GM21526 (cell line): ENCODE measurements around the gene COG8.

Experiments used
- ATAC-seq: cut with Tn5 transposase; IDR thresholded peaks from one replicate; pipeline ENCODE4 v1.9.1; 2021; ENCODE audit warnings: moderate library complexity; ENCODE audit not compliant: unreplicated experiment, low FRiP score

The COG8 gene

DNA sequence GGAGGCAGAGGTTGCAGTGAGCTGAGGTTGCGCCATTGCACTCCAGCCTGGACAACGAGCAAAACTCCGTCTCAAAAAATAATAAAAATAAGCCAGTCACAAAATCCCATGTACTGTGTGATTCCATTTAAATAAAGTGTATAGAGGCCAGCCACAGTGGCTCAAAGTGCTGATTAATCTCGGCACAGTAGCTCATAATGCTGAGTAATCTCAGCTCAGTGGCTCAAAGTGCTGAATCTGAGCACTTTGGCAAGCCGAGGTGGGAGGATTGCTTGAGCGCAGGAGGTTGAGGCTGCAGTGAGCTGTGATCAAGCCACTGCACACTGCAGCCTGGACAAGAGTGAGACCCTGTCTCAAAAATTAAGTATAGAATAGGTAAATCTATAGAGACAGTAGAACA lies 7.3 kb upstream of the COG8 start:
- no peak for ATAC-seq

DNA sequence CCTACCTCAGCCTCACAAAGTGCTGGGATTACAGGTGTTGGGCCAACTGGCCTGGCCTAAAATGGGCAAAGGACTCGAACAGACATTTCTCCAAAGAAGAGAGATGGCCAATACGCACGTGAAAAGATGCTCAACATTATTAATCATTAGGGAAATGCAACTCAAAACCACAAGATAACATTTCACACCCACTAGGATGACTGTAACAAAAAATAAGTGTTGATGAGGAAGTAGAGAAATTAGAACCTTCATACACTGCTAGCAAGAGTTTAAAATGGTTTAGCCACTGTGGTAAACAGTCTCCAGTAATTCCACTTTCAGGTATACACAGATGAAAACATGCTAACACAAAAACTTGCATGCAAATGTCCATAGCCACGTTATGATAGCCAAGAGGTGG lies 6.6 kb upstream of the COG8 start:
- ATAC-seq, result no peak

DNA sequence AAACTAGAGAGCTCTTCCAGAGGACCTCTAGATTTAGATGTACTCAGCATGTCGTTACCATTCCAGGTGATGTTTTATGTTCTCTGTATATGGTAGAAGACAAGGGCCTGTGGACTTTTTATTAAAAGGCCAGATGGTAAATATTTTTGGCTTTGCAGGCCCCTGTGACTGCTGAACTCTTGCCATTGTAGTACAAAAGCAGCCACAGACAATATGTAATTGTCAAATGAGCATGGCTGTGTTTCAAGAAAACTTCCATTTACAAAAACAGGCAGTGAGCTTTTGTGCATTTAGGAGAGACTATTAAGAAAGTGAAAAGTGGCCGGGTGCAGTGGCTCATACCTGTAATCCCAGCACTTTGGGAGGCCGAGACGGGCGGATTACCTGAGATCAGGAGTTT lies 4.8 kb upstream of the COG8 start:
- no peak for ATAC-seq

DNA sequence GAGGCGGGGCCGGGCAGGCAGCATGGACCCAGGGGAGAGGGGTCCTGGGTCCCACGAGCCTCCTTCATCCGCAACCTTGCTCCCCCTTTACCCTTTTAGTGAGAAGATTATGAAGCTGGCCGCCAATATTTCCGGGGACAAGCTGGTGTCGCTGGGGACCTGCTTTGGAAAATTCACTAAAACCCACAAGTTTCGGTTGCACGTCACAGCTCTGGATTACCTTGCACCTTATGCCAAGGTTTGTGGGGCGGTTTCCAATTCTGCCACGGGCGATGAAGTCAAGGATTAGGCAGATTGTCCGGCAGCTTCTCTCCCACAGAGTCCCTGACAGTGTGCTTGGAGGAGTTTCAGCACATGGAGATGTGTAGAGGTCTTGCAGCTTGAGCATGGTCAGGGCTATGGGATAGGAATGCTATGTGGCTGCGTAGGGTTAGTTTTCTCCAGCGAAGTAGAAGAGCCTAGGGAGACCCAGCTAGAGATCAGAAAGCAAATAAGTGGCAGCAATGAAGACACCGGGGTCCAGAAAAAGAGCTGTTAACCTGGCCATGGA lies 806 bp upstream of the COG8 start:
- ATAC-seq, result no peak

DNA sequence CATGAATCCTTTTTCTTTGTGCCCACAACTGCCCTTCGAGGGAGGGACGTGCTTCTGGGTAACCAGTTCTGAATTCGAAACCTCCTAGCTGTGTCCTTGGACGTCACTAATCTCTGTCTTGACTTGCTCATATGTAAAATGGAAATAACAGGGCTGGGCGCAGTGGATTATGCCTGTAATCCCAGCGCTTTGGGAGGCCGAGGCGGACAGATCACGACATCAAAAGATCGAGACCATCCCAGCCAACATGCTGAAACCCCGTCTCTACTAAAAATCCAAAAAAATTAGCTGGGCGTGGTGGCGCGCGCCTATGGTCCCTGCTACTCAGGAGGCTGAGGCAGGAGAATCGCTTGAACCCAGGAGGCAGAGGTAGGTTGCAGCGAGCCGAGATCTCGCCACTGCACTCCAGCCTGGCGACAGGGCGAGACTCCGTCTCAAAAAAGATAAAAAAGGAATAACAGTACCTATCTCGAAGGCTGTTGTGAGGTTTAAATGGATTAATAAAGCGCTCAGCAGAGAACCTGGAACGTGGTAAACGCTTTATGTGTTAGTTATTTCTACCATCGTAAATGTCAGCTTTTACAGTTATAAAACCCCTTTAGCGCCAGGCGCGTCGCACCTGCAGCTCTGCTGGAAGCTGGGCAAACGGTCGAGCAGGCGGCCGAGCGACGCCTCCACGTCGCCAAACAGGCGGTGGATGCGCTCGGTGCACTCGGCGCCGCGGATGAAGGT lies 641 bp downstream of the COG8 start:
- ATAC-seq, result no peak

DNA sequence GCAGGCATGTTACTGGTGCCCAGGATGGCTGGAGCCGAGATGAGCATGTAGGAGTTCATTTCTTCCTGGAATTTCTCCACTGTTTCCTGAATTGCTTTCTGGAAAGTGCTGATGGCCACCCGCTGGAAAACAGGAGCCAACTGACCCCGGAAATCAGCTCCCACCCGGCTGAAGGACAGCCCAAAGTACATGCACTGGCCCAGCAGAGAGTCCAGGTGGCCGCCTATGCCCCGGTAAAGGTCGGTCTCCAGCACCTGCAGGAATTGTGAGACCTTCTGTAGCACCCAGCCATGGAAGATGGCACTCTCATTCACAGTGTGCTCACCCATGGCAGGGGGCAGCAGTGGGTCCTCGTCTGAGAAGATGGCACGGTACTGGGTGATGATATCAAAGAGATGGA lies 4.7 kb downstream of the COG8 start:
- ATAC-seq, result no peak

DNA sequence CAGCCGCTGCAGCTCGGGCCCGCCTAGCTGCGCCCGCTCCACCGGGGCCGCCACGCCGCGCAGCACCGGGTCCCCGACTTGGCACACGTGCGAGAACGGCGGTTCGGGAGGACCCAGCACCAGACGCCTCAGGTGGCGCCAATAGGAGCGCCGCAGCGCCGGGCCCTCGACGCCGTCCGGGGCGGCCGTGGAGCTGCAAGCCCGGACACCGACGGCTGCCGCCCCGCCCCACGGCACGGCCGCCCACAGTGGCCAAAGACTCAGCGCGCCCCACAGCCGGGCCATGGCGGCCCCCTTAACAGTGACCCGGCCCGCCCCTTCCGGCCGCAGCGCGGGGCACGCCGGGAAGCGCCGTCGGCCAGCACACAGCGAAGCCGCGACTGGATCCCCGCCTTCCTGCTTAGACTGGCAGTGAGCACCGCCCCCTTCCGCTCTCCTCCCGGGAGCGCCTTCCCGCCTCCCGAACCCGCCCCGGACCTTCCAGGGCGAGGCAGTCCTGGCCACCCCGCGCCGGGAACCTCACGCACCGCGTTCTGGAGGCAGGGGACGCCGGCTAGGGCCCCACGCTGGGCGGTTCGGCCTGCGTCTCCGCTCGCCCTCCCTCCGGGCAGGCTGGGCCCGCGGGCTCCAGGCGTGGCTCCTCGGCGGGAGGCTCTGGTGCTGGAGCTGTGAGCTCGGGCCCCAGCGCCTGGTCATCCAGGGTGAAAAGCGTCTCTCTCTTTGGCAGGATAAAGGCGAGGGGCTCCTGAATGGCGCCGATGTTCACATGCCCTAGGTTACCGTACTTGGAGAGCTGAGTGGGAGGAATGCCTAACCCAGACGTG lies 8.9 kb downstream of the COG8 start, which contains the start of gene PDF:
Gene PDF (minus strand): TSS at position 303 of the 824 bp plus-strand sequence. CDS start 18 bp downstream, at position 285.
- ATAC-seq, result peak; percentile 83

DNA sequence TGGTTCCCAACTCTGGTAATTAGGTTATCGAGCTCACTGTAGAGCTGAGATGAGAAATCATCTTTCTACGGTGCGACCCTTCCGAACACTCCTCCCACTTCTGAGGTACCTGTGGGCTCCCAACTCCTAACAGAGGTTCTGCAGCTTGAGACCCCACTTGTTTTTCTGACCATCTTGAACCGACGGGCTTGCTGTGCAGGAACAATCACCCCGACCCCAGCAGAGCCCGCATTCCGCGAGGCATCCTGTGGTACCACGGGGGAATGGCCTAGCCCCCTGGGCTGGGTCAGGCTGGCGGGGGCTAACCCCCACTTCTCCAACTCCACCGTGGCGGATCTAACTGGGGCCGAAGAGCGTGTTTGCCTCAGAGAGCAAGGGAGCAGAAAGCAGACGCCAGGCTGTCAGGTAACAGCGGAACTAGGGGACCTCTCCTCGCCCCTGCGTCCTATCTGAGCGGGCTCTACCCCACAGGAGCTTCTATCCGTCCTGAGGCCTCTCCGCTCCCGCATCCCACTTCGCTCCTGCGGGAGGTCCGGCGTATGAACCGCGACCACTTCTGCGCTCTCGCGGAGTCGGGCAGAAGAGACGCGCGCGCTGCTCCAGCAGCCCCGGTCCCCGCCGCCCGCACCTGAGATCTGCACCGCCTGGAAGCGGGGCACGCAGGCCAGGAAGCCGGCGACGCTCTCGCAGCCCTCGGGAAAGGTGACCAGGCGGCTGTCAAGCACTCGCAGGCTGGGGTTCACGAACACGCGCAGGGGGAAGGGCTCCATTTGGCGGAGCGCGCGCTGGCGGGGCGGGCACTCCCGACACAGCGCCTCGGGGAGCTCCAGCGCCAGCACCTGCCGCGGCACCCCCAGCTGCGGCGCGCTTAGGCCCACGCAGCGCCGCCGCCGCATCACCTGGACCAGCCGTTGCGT lies 9.7 kb downstream of the COG8 start:
- ATAC-seq, result peak; percentile 20

DNA sequence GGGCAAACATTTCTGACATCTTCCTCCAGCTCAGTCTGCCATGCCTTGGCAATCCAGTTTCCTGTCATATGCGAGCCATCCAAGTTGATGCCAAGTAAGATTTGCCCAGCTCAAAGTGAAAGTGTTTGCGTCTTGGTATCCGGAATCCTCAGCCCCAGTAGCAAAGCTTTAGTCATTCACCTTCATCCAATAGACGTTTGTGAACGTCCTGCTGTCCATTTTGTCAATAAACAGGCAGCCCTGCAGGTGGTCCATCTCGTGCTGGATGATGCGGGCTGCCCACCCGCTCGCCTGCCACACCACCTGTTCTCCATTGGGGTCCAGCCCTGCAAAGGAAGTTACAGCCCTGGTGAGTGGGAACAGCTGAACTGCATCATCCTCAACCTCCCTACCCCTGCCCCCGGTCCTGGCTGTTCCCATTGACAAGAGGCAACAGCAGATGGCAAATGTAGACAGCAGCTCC lies 10.5 kb downstream of the COG8 start:
- no peak for ATAC-seq

DNA sequence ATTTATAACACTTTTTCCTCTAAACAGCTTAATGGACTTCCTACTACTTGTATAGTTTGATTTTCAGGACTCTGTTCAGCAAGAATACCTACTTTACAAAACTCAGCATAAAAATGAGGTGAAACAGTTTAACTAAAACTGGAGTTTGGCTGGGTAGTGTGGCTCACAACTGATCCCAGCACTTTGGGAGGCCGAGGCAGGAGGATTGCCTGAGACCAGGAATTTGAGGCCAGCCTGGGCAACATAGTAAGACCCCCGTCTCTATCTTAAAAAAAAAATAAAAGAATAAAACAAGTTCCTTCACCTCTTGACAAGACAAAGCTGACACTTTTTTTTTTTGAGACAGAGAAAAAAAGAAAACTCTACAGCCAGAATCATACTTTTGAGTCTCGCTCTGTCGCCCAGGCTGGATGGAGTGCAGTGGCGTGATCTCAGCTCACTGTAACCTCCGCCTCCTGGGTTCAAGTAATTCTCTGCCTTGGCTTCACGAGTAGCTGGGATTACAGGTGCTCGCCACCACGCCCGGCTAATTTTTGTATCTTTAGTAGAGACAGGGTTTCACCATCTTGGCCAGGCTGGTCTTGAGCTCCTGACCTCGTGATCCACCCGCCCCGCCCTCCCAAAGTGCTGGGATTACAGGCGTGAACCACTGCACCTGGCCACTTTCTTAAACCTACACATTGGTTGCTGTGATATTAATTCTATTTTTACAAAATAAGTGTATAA lies 11.6 kb downstream of the COG8 start:
- no peak for ATAC-seq

DNA sequence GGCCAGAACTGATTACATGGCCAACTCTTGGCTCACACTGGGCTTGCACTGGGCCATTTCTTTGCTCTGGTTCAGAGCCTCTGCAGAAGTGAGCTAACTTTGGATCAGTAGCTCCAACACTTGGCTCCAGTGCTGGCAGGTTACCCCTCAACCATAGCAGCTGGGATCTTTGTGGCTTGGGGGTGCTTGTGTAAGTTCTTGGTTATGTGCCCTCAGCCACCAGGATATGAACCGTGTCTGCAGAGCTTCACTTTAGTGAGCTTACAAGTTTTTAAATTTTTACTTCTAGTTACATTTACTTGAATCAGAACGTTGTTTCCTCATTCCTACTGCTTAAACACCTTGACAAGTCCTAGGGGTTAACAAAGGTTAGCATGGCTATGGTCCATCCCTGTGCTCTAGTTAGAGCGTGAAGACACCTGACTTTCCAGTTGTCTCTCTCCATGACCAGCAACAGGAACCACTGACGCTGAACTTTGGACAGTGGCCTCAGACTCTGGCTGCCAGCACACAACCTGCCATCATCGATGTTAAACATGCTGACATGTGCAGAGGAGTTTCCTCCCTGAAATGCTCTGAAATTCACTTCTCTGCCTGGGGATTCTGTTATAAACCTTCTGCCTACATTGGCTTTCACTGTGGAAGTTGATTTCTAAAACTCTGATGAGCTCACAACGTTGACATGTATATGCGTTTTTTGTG lies 13.0 kb downstream of the COG8 start:
- ATAC-seq, result no peak

DNA sequence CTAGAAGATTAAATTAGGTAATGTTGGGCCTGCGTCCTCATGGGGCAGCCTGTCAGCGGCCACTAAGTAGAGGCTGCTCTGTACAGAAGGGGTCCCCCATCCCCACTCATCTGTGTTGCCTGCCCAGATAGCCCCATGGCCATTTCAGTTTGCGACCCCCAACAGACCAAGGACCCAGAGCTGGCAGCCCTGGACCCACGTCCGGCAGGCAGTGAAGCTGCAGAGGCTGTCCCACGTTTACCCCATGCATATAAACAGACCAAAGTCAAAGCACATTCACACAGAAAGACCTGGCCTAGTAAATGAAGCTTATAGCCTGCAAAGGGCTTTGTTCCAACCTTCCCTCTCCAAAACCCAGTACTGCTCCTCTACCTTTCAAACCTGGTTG lies 13.6 kb downstream of the COG8 start:
- no peak for ATAC-seq

DNA sequence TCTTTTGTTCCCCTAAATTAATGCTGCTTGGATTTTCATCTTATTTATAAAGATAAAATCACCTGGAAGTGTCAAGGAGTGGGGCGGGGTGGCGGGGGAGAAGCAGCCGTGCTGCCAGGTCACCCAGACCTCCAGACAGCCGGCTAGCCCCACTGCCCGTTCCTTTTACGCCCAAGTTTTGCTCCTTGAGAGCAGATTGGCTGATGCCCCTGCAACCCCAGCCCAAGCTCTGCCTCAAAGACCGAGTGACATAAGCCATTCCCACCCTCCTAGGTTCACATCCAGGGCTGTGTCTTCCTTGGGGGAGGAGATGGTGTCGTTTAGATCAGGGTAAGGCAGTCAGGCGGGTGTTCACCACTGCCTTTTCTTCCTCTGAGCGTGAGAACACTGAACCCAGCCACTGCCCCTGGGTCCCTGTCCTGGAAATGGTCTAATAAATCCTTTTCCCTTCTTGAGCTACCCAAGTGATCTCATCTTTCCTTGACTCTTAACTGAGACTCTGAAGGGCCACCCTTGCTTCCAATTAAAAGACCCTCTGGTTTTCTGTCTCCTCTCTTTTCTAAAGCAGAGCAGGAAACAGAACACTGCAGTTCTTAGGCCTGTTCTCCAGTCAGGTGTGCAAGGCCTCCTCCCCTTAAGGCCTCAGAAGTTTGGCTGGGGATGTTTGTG lies 14.6 kb downstream of the COG8 start:
- ATAC-seq, result no peak

DNA sequence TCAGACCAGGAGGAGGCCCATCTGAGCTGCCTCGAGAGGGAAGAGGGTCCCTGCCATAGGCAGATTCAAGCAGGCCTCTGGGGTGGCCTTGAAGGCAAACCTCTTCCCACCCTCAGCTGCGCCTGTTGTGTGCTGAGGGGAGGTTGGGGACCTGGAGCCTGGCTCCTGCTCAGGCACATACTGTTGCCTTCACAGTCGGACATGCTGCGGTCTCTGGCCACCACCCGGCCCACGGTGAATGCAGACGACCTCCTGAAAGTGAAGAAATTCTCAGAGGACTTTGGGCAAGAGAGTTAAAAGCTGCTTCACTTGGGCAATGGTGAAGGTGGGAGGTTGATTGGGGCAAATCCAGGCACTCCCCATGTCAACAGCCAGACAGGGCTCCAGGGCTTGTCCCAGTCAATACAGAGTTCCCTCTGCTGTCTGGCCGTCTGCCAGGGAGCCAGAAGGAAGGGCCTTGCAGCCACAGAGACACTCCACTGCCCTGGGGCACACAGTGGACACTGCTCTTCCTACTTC lies 15.3 kb downstream of the COG8 start:
- no peak for ATAC-seq

DNA sequence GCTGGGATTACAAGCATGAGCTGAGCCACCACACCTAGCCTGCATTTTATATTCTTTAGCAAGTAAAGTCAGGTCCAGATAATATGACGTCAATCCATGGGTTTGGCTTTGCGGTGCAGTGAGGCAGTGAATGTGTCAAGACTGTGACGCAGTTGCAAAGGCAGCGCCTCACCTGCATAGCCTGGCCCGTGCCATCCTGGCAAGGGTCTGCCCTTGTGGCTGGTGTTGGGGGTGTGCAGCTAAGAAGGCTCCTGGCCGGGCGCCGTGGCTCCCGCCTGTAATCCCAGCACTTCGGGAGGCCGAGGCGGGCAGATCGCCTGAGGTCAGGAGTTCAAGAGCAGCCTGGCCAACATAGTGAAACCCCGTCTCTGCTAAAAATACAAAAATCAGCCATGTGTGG lies 15.9 kb downstream of the COG8 start:
- ATAC-seq, result no peak

DNA sequence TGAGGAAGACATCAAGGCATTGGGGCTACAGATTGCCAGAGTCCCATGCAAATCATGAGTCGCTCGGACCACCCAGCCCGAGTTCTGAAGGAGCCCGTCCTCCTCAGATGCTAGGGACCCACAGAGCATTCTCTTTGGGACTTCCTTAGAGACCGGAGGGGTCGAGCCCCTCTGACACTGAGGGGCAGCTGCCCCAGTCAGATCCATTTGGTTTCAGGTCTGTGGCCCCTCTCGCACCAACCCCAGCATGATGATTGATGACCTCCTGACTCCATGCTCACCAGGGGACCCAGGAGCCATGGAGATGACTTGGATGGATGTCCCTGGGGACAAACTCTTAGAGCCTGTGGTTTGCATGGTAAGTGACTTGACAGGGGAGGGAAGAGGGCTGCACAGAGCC lies 17.0 kb downstream of the COG8 start:
- ATAC-seq, result no peak

DNA sequence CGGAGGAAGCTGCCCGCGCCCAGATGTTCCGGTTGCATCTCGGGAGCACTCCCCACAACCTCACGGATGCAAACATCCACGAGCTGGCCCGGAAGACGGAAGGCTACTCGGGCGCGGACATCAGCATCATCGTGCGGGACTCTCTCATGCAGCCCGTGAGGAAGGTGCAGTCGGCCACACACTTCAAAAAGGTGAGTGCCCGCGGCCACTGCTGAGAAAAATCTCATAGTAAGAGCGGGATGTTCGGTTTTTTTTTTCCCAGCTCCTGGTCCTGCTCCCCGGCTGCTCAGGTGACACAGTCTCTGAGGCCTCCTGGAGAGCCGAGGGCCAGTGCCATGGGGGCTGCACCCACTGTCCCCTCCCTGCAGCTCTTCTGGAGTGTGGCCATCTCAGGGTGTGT lies 18.3 kb downstream of the COG8 start:
- ATAC-seq, result no peak

DNA sequence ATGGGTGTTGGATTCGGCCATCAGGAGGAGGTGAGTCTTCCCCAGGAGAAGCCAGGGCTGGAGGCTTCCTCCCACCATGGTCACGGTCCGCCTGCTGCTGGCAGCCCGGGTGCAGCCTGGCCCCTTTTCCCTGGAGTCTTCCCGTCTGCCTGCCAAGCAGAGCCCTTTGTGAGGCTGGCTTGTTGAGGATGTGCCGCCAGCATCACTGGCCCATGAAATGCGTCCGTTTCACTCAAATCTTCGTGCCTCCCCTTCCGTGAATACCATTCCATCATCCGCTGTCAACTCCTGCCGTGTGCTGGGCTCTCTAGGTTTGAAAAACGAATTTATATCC lies 18.7 kb downstream of the COG8 start:
- no peak for ATAC-seq
